Stimulated activated CD4-positive, alpha-beta T cell treated with anti-CD3 and anti-CD28 coated beads, Interleukin-15, amount 100 ng/mL, for 48 hours (primary cell): ENCODE measurements around the gene NINL.
"Not testable (repeated sequence)": the region's sequence is repeated elsewhere in the genome, so short reads cannot be mapped to it uniquely, and the experiment has no call there.

Experiments used
- DNase-seq, 2 donors: peaks; one replicate each; pipeline ENCODE4 v3.0.0-alpha.2; 2020; ENCODE audit warnings: low read depth in 2 of 2

Gene NINL

DNA sequence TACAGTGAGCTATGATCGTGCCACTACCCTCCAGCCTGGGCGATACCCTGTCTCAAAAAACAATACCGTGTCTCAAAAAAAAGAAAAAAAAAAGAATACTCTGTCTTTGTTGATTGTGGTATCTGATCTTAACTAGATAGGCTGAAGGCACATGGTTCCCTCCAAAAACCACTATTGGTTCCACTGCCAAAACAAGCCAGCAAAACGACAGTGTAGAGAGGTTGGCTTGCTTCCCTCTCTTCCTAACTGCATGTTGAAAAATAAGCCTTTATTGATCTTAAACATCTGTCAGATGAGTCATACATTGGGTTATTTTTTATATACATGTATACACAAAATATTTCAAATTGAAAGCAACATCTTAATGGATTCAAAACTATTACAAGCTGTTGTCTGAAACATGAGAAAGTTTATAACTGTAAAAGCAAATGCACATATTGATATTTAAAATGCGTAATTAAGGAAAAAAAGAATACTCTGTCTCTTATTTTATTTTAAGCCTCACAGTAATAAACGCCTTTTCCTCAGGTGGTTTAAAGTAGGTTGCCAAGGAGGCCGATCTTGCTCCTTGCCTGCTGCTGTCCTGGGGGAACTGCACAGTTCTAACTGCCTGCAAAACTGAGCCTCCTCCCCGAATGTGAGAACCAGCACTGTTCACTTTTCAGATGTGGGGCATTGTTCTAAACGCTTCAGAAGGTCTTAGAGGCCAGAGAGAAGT lies 7.0 kb upstream of the NINL start:
- DNase-seq, result no peak

DNA sequence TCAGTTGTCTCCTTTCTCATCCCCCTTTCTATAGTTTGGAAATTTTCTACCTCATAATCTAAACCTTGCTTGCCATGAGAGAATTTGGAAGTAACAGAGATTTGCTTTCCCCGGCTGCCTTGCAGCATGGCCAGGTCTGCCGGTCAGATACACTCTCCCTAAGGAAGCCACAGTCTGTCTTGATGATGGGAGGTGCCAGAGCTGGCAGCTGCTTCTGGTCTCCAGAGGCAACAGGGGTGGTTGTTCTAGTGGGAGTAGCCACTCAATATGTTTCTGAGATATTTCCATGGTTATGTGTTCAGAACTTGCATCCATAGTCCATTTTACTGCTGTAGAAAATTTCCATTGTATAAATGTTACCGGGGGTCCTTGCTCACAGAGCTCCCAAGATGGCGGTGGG lies 5.4 kb upstream of the NINL start:
- not testable (repeated sequence) for DNase-seq

DNA sequence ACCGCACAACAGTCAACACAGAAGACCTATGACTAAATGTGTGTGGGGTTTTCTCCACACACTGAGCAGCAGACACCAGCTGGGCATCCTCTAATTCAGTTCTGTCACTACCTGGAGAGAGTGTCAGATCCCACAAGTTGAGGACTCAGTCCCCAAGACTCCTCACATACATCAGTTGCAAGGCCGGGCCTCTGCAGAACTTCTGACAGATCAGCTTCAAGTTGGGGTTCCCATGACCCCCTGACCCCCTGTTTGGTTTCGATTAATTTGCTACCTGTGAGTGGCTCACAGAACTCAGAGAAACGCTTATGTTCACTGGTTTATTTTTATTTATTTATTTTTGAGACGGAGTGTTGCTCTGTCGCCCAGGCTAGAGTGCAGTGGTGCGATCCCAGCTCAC lies 3.2 kb upstream of the NINL start:
- no peak for DNase-seq

DNA sequence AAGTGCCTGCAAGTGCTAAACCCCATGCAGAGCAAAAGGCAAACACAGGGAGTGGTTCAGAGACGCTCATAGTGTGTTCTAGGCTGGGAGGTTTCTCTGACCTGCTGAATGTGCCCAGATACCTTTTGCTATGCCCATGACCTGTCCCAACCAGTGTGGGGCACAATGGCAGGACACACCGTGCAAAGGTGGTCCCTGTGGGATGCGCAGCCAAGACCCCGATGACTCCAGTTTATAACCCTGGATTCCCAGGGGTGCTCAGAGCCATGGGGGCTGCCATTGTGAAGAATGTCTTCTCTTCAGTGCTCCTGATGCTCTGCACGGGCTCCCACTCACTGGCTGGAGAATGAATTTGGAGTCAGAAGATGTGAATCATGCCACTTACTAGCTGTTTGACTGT lies 2.2 kb upstream of the NINL start:
- DNase-seq, result no peak

DNA sequence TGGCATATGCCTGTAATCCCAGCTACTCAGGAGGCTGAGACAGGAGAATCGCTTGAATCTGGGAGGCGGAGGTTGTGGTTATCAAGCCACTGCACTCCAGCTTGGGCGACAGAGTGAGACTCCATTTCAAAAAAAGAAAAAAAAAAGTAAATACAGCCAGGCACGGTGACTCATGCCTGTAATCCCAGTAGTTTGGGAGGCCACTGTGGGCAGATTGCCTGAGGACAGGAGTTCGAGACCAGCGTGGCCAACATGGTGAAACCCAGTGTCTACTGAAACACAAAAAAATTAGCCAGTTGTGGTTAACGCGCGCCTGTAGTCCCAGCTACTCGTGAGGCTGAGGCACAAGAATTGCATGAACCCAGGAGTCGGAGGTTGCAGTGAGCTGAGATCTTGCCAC lies 1.5 kb upstream of the NINL start:
- DNase-seq, result no peak

DNA sequence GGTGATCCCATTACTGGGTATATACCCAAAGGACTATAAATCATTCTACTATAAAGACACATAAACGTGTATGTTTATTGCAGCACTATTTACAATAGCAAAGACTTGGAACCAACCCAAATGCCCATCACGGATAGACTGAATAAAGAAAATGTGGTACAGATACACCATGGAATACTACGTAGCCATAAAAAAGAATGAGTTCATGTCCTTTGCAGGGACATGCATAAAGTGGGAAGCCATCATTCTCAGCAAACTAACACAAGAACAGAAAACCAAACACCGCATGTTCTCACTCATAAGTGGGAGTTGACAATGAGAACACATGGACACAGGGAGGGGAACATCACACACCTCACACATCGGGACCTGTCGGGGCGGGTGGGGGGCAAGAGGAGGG lies 1.7 kb downstream of the NINL start:
- not testable (repeated sequence) for DNase-seq

DNA sequence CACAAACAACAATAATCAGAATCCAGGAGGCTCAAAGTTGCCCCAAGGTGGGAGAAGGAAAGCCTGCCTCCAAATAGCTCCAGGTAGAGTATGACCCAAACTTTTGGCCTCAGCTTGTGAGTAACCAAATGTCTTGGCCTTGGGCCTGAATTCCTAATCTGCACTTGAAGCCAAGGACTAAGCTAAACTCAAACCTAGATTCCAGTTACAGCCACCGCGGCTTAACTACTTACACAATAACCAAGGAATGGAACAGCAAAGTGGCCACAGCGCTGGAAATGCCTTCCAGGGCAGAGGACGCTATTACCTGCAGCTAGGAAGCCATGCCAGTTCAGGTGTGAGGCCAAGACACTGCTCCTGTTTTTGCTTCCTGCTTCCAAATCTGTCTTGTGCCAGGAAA lies 4.6 kb downstream of the NINL start:
- no peak for DNase-seq

DNA sequence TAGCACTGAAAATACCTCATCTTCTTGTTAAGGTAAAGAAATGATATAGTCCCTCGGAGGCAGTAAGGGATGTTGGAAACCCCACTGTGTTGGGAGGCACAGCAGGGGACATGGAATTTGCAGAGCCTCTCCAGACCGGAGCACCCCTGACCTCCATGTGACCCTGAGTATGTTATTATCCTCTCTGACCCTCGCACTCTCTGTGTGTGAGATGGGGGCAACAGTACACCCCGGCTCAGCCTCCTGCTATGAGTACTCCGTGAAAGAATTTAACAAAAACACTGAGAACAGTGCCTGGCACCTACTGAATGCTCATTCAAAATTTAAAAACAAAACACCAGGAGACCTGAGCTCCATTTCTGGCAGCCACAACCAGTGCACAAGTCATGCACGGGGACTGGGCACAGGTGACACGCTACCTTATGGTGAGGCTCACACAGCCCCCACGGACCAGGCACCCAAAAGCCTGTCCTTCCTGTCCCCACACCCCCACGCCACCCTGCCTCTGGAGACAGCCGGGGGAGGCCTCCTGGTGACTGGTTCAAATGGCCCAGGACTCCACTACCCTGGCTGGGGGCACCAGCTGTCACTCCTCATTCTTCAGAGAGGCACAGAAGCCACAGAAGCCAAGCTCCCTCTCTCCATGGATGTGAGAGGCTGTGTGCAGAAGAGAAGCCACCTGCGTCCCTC lies 6.1 kb downstream of the NINL start:
- no peak for DNase-seq

DNA sequence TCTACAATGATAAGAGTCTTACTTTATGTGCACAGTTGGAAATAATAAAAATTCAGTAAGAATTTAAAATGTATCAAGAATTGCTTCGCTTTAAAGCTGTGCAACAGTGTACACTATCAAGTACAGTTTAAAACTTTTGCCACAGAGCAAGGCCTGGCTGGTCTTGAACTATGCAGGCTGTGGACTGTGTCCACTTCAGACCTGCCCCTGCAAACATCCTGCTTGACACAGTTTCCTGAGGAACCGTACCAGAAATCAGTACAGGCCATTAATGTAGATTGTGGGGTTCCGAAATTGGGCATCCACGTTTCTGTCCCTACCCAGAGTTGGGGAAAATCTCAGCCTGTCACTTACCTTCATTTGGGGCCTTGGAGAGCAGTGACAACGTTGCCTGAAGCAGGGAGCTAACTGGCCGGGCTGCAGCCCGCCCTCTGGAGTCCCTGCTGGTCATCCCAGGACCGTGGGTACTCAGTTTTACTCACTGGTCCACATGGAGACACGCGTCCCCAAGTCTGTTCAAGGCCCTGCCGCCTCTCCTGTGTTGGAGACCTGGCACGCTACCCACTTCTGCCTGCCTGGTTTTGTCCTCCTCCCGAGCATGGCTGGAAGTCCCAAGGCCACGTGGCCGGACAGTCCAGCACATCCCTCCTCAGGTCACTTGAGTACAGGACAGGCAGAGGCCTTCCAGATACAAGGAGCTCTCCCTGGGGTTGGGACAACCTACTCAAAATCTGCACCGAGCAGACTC lies 8.4 kb downstream of the NINL start:
- DNase-seq, result no peak

DNA sequence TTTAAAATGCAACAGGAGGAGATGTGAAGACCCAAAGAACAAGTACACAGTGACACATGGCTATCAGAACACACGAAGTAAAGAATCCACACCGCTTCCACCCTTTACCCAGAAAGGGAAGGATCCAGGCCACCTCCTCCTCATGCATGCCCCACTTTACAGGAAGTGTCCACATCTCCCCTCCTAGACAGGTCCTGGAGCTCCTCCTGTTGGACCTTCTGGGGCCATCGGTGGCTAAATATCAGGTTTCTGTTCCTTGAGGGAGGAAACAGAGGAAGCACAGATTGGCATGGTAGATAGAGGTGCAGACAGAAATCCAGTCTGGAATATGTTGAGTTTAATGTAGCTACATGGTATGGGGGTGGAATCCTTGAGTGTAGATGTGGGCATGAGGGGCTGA lies 10.9 kb downstream of the NINL start:
- no peak for DNase-seq

DNA sequence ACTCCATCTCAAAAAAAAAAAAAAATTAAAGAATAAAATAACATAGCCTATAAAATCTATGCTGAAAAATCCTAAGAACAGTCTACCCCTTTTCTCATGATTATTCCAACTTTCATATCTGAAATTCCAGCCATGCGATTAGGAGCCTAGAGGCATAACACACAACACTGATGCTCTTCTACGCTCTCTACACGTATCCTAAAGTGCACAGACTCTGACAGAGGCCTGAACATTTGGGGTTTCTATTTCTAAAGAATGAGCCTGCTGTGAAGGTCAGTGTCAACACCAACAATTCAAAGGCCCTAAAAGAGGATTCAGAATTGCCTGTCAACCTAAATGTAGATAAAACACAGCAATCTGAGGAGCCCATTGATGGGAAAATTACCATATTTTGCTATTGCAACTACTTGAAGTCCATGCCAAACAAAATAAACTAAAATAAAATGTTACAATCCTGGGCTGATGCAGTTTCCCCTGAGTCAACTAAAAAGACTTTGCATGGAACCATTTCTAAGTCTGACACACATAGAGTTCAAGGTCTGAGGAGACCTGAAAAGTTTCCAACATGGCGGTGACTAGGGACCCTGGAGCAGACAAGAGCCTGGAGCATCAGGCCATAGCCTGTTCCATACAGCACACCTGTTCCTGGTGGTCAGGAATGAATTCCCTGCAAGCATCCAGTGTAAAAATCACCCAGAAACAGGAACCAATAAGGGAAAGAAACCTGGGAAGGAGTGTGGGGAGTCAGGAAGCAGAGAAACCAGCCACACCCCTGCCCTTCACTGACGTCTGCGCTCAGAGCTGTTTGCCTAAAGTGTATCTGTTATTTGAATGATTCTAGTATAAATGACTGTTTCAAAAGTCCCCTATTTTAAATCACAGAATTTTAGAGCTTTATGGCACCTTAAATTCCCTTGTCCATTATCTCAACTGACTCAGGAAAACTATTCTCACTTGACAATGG lies 11.8 kb downstream of the NINL start:
- no peak for DNase-seq

DNA sequence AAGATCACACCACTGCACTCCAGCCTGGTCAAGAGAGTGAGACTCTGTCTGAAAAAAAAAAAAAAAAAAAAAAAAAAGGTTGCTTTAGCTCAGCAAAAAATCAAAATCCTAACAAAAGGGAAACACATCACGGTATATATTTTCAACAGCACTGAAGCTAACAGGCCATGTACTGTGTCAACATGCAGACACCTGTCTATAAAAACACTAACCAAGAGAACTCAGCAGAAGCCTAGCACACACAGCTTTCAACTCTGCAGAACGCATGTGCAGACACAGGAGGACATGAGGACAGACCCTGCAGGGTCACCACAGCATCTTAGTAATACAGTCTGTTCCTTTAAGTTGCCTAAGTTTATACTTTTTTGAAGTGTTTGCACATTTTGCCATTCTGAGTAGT lies 13.5 kb downstream of the NINL start:
- no peak for DNase-seq

DNA sequence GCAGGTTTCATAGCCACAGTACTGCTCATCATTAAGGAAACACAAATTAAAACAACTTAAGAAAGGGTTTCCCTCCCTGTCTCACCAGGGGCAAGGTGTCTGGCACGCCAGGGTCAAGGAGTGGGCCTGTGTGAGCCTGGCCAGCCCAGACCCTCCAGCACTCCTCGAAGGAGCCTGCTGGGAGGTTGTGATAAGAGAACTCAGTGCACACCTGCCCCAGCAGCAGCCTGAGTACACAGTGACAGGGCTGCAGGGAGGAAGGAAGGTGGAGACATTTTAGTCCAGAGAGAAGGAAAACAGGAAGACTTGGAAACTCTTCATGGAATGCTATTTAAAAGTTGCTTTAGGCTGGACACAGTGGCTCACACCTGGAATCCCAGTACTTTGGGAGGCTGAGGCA lies 14.1 kb downstream of the NINL start:
- DNase-seq, result no peak

DNA sequence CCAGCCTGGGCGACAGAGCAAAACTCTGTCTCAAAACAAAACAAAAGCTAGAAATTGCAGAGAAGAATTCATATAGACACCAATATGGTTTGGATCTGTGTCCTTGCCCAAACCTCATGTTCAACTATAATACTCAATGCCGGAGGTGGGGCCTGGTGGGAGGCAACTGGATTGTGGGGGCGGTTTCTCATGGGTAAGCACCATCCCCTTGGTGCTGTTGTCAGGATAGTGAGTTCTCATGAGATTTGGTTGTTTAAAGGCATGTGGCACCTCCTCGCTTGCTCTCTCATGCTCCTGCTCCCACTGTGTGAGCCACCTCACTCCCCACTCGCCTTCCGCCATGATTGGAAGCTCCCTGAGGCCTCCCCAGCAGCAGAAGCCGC lies 15.2 kb downstream of the NINL start:
- DNase-seq, result no peak

DNA sequence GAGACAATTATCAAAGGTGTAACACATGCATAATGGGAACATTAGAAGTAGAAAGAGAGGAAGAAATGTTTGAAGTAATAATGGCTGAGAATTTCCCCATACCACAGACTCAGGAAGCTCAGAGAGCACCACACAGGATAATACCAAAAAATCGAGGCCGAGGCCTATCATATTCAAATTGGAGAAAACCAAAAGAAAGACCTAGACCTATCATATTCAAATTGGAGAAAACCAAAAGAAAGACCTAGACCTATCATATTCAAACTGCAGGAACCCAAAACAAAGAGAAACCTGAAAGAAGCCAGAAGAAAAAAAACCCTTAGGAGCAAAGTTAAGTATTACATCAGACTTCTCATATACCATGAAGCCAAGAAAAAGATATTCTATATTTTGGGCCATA lies 18.0 kb downstream of the NINL start:
- DNase-seq, result no peak

DNA sequence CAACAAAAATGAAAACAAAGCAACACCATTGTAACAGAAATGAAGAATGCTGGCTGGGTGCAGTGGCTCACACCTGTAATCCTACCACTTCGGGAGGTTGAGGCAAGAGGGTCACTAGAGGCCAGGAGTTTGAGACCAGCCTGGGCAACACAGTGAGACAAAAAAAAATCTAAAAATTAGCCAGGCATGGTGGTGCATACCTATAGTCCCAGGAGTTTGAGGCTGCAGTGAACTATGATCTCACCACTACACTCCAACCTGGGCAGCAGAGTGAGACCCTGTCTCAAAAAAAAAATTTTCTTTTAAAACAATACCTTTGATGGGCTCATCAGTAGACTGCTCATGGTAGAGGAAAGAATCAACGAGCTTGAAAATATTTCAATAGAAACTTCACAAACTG lies 18.5 kb downstream of the NINL start:
- no peak for DNase-seq

DNA sequence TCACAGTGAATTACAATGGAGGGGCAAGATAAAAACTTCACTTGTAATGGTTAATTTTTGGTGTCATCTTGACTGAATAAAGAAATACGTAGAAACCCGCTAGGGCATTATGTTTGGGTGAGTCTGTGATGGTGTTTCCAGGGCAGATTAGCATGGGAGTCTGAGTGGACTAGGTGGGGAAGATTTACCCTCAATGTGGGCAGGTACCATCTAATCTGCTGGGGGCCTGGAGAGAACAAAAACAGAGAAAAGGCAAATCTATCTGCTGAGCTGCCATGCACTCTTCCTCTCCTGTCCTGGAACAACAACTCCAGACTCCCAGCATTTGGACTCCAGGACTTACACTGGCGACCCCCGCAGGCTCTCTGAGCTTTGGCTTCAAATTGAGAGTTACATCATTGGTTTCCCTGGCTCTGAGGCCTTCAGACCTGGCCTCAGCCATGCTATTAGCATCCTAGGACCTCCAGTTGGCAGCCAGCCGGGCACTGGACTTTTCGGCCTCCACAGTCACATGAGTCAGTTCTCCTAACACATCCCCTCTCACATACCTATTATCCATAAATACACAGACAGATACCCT lies 19.7 kb downstream of the NINL start:
- no peak for DNase-seq

DNA sequence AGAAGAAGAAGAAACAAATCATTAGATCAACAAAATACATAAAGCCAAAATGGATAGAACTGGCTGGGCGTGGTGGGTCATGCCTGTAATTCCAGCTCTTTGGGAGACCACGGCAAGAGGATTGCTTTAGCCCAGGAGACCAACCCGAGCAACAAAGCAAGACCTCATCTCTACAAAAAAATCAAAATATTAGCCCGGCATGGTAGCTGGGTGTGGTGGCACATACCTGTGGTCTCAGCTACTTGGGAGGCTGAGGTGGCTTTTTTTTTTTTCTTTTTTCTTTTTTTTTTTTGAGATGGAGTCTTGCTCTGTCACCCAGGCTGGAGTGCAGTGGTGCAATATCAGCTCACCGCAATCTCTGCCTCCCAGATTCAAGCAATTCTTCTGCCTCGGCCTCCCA lies 21.5 kb downstream of the NINL start:
- no peak for DNase-seq

DNA sequence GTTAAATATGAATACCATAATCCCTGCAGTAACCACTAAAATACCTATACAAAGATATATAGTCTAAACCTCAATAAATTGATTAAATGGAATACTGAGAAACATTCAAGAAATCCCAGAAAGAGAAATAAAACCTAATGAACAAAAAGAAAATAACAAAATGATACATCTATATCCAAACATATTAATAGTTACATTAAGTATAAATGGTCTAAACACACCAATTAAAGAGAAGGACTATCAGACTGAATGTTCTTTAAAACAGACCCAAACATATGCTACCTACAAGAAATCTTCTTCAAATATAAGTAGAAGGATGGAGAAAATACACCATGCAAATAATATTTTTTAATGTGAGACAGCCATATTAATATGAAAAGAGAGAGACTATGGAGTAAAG lies 22.0 kb downstream of the NINL start:
- no peak for DNase-seq

DNA sequence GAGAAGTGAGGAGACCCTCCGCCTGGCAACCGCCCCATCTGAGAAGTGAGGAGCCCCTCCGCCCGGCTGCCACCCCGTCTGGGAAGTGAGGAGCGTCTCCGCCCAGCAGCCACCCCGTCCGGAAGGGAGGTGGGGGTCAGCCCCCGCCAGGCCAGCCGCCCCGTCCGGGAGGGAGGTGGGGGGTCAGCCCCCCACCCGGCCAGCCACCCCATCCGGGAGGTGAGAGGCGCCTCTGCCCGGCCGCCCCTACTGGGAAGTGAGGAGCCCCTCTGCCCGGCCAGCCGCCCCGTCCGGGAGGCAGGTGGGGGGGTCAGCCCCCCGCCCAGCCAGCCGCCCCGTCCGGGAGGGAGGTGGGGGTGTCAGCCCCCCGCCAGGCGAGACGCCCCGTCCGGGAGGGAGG lies 23.6 kb downstream of the NINL start:
- DNase-seq, result not testable (repeated sequence)

DNA sequence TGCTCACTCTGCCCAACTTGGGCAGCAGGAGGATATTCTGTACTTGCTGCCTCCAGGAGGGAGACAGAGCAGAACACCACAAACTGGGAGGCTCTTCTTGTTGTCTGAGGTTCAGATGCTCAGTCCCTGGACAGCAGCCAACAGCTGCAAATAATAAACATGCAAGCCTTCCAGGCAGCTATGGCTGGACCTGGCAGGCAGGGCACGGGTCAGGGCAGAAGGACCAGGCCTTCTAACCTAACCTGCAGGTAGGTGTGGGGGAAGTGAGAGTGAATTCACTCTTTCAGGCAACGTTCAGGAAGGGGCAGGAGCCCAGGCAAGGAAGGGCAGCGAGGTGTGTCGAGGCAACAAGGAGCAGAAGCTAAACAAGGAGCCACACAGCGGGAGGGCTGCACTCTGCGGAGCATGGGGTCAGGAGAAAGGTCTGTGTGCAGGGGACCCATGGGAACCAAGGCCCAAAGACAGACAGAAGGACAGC lies 31.5 kb downstream of the NINL start:
- no peak for DNase-seq
